ENCODE data around the gene NAV1. TPM values are rescaled to one million over a fixed set of nuclear protein-coding genes. Genes with fewer than 3 reads are reported as not detected.

The NAV1 gene
- total and polyA plus RNA-seq, 4 donors: 1.1 to 2.0 (median 1.3) TPM

DNA sequence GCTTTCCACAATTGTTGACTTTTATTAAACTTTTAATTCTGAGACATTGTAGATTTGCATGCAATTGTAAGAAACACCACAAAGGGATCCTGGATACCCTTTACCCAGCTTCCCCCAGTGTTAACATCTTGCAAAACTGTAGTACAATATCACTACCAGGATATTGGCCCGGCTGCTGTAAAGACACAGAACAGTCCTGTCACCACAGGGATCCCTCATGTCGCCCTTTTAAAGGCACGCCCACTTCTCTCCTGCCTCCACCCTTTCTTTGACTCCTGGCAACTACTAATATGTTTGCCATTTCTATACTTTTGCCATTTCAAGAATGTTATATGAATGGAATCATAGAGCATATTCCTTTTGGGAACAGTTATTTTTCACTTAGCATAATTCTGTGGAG lies 37.0 kb downstream of the NAV1 start:
- 86% methylated on average over 3 of the region's 3 CpGs for WGBS

DNA sequence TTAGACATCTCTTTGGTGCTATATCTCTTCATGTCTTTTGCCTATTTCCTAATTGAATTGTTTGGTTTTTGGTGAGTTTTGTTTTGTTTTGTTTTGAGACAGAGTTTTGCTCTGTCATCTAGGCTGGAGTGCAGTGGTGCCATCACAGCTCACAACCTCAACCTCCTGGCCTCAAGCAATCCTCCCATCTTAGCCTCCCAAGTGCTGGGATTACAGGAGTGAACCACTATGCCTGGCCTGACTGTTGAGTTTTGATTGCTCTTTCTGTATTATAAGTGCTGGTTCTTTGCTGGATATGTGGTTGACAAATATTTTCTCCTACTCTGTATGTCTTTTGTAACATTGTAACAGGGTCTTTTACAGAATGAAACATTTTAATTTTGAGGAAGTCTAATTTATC lies 38.0 kb downstream of the NAV1 start:
- Histone ChIP-seq H3K4me1 (ENCODE audit: control insufficient read depth in 4 of 4, insufficient read depth in 4 of 4, low read length in 3 of 4) (no peaks in the 10 kb centered on the region), H3K9me3 (ENCODE audit: control insufficient read depth in 4 of 4, low read length in 3 of 4) (no peaks in the 10 kb centered on the region), H3K27ac (ENCODE audit: low read depth in 1 of 2, low read length in 2 of 2) (no peak overlapping the region), H3K36me3 (ENCODE audit: control insufficient read depth in 4 of 4, insufficient read depth in 3 of 4, low read depth in 1 of 4, low read length in 3 of 4) (peaks cover 0 to 2% (median 0%) of the 10 kb centered on the region in 4 donors), H3K9ac (ENCODE audit: low read depth in 1 of 2, low read length in 2 of 2) (no peak overlapping the region), H3K4me3 (ENCODE audit: low read depth in 1 of 3, low read length in 3 of 3) (no peak overlapping the region), H3K27me3 (ENCODE audit: control insufficient read depth in 4 of 4, insufficient read depth in 4 of 4, low read length in 3 of 4) (no peaks in the 10 kb centered on the region)
- TF ChIP-seq ZBTB33 (IDR thresholded peaks at IDR 0.05) (no peak), REST (IDR thresholded peaks at IDR 0.05) (no peak), HNF4G (IDR thresholded peaks at IDR 0.05) (no peak), TAF1 (conservative IDR thresholded peaks at IDR 0.05) (no peak), ATF3 (IDR thresholded peaks at IDR 0.05) (no peak), JUND (IDR thresholded peaks at IDR 0.05) (no peak), GABPA (IDR thresholded peaks at IDR 0.05 in 1 of 2, conservative IDR thresholded peaks at IDR 0.05 in 1 of 2) (no peak), NR2F2 (IDR thresholded peaks at IDR 0.05) (no peak), HNF4A (conservative IDR thresholded peaks at IDR 0.05) (no peak), RAD21 (IDR thresholded peaks at IDR 0.05) (no peak), FOXA2 (IDR thresholded peaks at IDR 0.05) (no peak)
- TF ChIP-seq, protein P1, sequence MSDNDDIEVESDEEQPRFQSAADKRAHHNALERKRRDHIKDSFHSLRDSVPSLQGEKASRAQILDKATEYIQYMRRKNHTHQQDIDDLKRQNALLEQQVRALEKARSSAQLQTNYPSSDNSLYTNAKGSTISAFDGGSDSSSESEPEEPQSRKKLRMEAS (IDR thresholded peaks at IDR 0.05): no peak
- no peak for DNase-seq (ENCODE audit: low spot score)

More for the DNA sequence above, 37.0 kb downstream of the NAV1 start:
- peaks cover 0 to 2% (median 0%) of the 10 kb centered on the region in 4 donors for H3K36me3 ChIP-seq (ENCODE audit: control insufficient read depth in 4 of 4, insufficient read depth in 3 of 4, low read depth in 1 of 4, low read length in 3 of 4)
- no peaks in the 10 kb centered on the region for H3K27me3 ChIP-seq (ENCODE audit: control insufficient read depth in 4 of 4, insufficient read depth in 4 of 4, low read length in 3 of 4)
- no peak for DNase-seq (ENCODE audit: low spot score)
- TF ChIP-seq NR2F2 (IDR thresholded peaks at IDR 0.05) (no peak), ZBTB33 (IDR thresholded peaks at IDR 0.05) (no peak), GABPA (IDR thresholded peaks at IDR 0.05 in 1 of 2, conservative IDR thresholded peaks at IDR 0.05 in 1 of 2) (no peak), YY1 (IDR thresholded peaks at IDR 0.05) (no peak), ATF3 (IDR thresholded peaks at IDR 0.05) (no peak), EGR1 (IDR thresholded peaks at IDR 0.05; ENCODE audit: low read depth in 2 of 2) (no peak), RAD21 (IDR thresholded peaks at IDR 0.05) (no peak), HNF4G (IDR thresholded peaks at IDR 0.05) (no peak)
- TF ChIP-seq, protein P2, sequence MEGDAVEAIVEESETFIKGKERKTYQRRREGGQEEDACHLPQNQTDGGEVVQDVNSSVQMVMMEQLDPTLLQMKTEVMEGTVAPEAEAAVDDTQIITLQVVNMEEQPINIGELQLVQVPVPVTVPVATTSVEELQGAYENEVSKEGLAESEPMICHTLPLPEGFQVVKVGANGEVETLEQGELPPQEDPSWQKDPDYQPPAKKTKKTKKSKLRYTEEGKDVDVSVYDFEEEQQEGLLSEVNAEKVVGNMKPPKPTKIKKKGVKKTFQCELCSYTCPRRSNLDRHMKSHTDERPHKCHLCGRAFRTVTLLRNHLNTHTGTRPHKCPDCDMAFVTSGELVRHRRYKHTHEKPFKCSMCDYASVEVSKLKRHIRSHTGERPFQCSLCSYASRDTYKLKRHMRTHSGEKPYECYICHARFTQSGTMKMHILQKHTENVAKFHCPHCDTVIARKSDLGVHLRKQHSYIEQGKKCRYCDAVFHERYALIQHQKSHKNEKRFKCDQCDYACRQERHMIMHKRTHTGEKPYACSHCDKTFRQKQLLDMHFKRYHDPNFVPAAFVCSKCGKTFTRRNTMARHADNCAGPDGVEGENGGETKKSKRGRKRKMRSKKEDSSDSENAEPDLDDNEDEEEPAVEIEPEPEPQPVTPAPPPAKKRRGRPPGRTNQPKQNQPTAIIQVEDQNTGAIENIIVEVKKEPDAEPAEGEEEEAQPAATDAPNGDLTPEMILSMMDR (IDR thresholded peaks at IDR 0.05; ENCODE audit: low read depth, low read length, missing input control): no peak
- TF ChIP-seq, protein P1 (IDR thresholded peaks at IDR 0.05): no peak
- H3K27ac ChIP-seq (ENCODE audit: low read depth in 1 of 2, low read length in 2 of 2): no peak overlapping the region
- no peaks in the 10 kb centered on the region for H3K9me3 ChIP-seq (ENCODE audit: control insufficient read depth in 4 of 4, low read length in 3 of 4)
- no peaks in the 10 kb centered on the region for H3K4me1 ChIP-seq (ENCODE audit: control insufficient read depth in 4 of 4, insufficient read depth in 4 of 4, low read length in 3 of 4)
- H3K9ac ChIP-seq (ENCODE audit: low read depth in 1 of 2, low read length in 2 of 2): no peak overlapping the region
- no peak overlapping the region for H3K4me3 ChIP-seq (ENCODE audit: low read depth in 1 of 3, low read length in 3 of 3)
